ENCODE data around the gene TUBB4B.
A peak's percentile ranks its signal among the peaks of the same experiment; 100 is the strongest.
"Not testable (repeated sequence)": the region's sequence is repeated elsewhere in the genome, so short reads cannot be mapped to it uniquely, and the experiment has no call there.

TUBB4B gene

GRCh38 chr9:137251490-137252268 is 10.6 kb downstream of the TUBB4B start:
- no peak for DNase-seq (ENCODE audit: low spot score)

GRCh38 chr9:137252555-137253506 is 11.7 kb downstream of the TUBB4B start:
- DNase-seq (ENCODE audit: low spot score), result no peak

- DNase-seq (ENCODE audit: low spot score), result no peak
Measured at GRCh38 chr9:137253717-137254623, 12.9 kb downstream of the TUBB4B start.

- peak; percentile 100 for DNase-seq (ENCODE audit: low spot score)
Measured at GRCh38 chr9:137254624-137255447, 13.7 kb downstream of the TUBB4B start, which contains the start of gene NELFB. Gene NELFB (plus strand): TSS chr9:137255327.

GRCh38 chr9:137255448-137256114 is 14.5 kb downstream of the TUBB4B start:
- no peak for DNase-seq (ENCODE audit: low spot score)

GRCh38 chr9:137256362-137256761 is 15.3 kb downstream of the TUBB4B start:
- DNase-seq (ENCODE audit: low spot score), result no peak

- no peak for DNase-seq (ENCODE audit: low spot score)
Measured at GRCh38 chr9:137256856-137257255, 15.8 kb downstream of the TUBB4B start.

- not testable (repeated sequence) for DNase-seq (ENCODE audit: low spot score)
Measured at GRCh38 chr9:137262173-137262908, 21.3 kb downstream of the TUBB4B start.

GRCh38 chr9:137262909-137263285 is 21.8 kb downstream of the TUBB4B start:
- DNase-seq (ENCODE audit: low spot score), result no peak

GRCh38 chr9:137263506-137263905 is 22.4 kb downstream of the TUBB4B start:
- DNase-seq (ENCODE audit: low spot score), result no peak

- DNase-seq (ENCODE audit: low spot score), result no peak
Measured at GRCh38 chr9:137264067-137264466, 23.0 kb downstream of the TUBB4B start.

GRCh38 chr9:137265496-137266161 is 24.5 kb downstream of the TUBB4B start:
- DNase-seq (ENCODE audit: low spot score), result no peak

GRCh38 chr9:137266162-137266527 is 25.1 kb downstream of the TUBB4B start:
- no peak for DNase-seq (ENCODE audit: low spot score)

GRCh38 chr9:137266585-137267453 is 25.7 kb downstream of the TUBB4B start:
- DNase-seq (ENCODE audit: low spot score), result no peak

GRCh38 chr9:137267933-137268355 is 26.9 kb downstream of the TUBB4B start:
- no peak for DNase-seq (ENCODE audit: low spot score)

- no peak for DNase-seq (ENCODE audit: low spot score)
Measured at GRCh38 chr9:137268538-137269201, 27.6 kb downstream of the TUBB4B start.

- DNase-seq (ENCODE audit: low spot score), result no peak
Measured at GRCh38 chr9:137269231-137269772, 28.2 kb downstream of the TUBB4B start.
